Kidney (tissue), 14 donors: ENCODE results near the gene P2RX6. TPM values are rescaled to one million over a fixed set of nuclear protein-coding genes. Genes with fewer than 3 reads are reported as not detected.

Experiments
- DNase-seq, 5 donors: peaks; one replicate each; pipeline ENCODE4 v3.0.0-alpha.2; 2013 to 2020
- FAIRE-seq: peaks from 2 replicates; lab custom pipeline; 2012; peaks lifted over from hg19 to GRCh38; lab: Jason Lieb, UNC
- H3K27ac ChIP-seq, 2 donors: one replicate each; pipeline ENCODE4 v1.7.0; 2013; ENCODE audit warnings: low read depth in 2 of 2, low read length in 2 of 2, inconsistent platforms in 1 of 2
- H3K27me3 ChIP-seq: one replicate; pipeline ENCODE4 v1.7.1; 2013; ENCODE audit warnings: low read length, inconsistent platforms; ENCODE audit not compliant: control insufficient read depth, insufficient read depth
- H3K36me3 ChIP-seq, 3 donors: one replicate each; pipeline versions ENCODE4 v1.7.0 to v1.7.1; 2013; ENCODE audit warnings: low read length in 3 of 3, control low read depth in 1 of 3, inconsistent platforms in 1 of 3; ENCODE audit not compliant: insufficient read depth in 3 of 3, control insufficient read depth in 2 of 3
- H3K4me1 ChIP-seq, 3 donors: one replicate each; pipeline versions ENCODE4 v1.7.0 to v1.7.1; 2013; ENCODE audit warnings: low read length in 3 of 3, inconsistent platforms in 1 of 3, low read depth in 1 of 3; ENCODE audit not compliant: control insufficient read depth in 2 of 3, insufficient read depth in 2 of 3
- H3K4me3 ChIP-seq, 3 donors: one replicate each; pipeline versions ENCODE4 v1.7.0 to v1.8.1; 2013; ENCODE audit warnings: low read length in 3 of 3, control low read depth in 1 of 3, inconsistent platforms in 1 of 3
- H3K9ac ChIP-seq, 3 donors: one replicate each; pipeline versions ENCODE4 v1.7.0 to v1.7.1; 2013; ENCODE audit warnings: low read length in 3 of 3, control low read depth in 1 of 3, inconsistent platforms in 1 of 3
- H3K9me3 ChIP-seq, 3 donors: one replicate each; pipeline versions ENCODE4 v1.7.0 to v1.7.1; 2013; ENCODE audit warnings: low read length in 3 of 3, control low read depth in 1 of 3, inconsistent platforms in 1 of 3; ENCODE audit not compliant: control insufficient read depth in 2 of 3, insufficient read depth in 1 of 3
- CTCF ChIP-seq: IDR thresholded peaks from 3 replicates; pipeline ENCODE4 v1.5.1; 2012; ENCODE audit warnings: mild to moderate bottlenecking, moderate library complexity, borderline replicate concordance; ENCODE audit not compliant: insufficient read depth; ENCODE audit errors: extremely low read depth
- intact Hi-C: fragments of 100-400 bp; cut with DNase I; formaldehyde crosslinking; loops from one replicate; pipeline ENCODE4 v1.11.1; 2022
- polyA plus RNA-seq: library from polyadenylated mRNA; stranded (reverse); fragments of 350-450 nt; fragmentation: Illumina TruSeq; extraction: RNeasy Lipid Tissue Mini Kit (QIAGEN cat#74804); gene quantifications from one replicate; pipeline ENCODE4 v1.2.3, GENCODE V29; 2014; ENCODE audit warnings: low read depth, low replicate concordance; ENCODE audit not compliant: insufficient read depth
- total RNA-seq: library from RNA; stranded (reverse); fragmentation: NEBNext Ultra II Directional; extraction: Animal tissue kit (Norgen Biotek cat#: 25700); gene quantifications from one replicate; pipeline ENCODE4 v1.2.1, GENCODE V29; 2021
- donor health status: control.
- donor health status: control.
- donor health status: control.
- donor health status: control.
- donor health status: control.
- donor health status: DM: yes; HTN: yes; CAD: no.
- donor health status: Normal renal cell carcinoma (clear cell type).

P2RX6 gene
- total and polyA plus RNA-seq, 2 donors from 2014 or later, result 1.0 to 1.6 TPM

GRCh38 chr22:20991252-20992055 lies 23.5 kb upstream of the P2RX6 start:
- H3K27ac ChIP-seq, result no peak overlapping the region
- no peaks in the 10 kb centered on the region for H3K27me3 ChIP-seq
- H3K4me3 ChIP-seq, result no peak overlapping the region
- no peaks in the 10 kb centered on the region for H3K9me3 ChIP-seq
- no peak for FAIRE-seq
- H3K9ac ChIP-seq, result no peak overlapping the region
- peak in 1 of 5 donors; percentile 73 for DNase-seq
- peaks cover 0 to 14% (median 7%) of the 10 kb centered on the region in 3 donors for H3K36me3 ChIP-seq
- TF ChIP-seq CTCF, result no peak
- no peaks in the 10 kb centered on the region for H3K4me1 ChIP-seq
- intact Hi-C loops, result no loop called here

- DNase-seq, result peak in 1 of 5 donors; percentile 55
- Histone ChIP-seq H3K27me3 (no peaks in the 10 kb centered on the region), H3K9ac (no peak overlapping the region), H3K4me3 (no peak overlapping the region), H3K36me3 (peaks cover 0 to 14% (median 5%) of the 10 kb centered on the region in 3 donors), H3K9me3 (no peaks in the 10 kb centered on the region), H3K4me1 (no peaks in the 10 kb centered on the region), H3K27ac (no peak overlapping the region)
- TF ChIP-seq CTCF, result no peak
- intact Hi-C loops, result no loop called here
- no peak for FAIRE-seq
Measured at GRCh38 chr22:20992056-20992442, 22.9 kb upstream of the P2RX6 start.

GRCh38 chr22:20992456-20993303 lies 22.3 kb upstream of the P2RX6 start:
- no peaks in the 10 kb centered on the region for H3K27me3 ChIP-seq
- H3K9me3 ChIP-seq, result no peaks in the 10 kb centered on the region
- H3K4me3 ChIP-seq, result no peak overlapping the region
- TF ChIP-seq CTCF, result no peak
- H3K27ac ChIP-seq, result no peak overlapping the region
- FAIRE-seq (no peak), DNase-seq (peak in 1 of 5 donors; percentile 73)
- intact Hi-C loops, result no loop called here
- peaks cover 0 to 14% (median 5%) of the 10 kb centered on the region in 3 donors for H3K36me3 ChIP-seq
- no peaks in the 10 kb centered on the region for H3K4me1 ChIP-seq
- no peak overlapping the region for H3K9ac ChIP-seq
